GM19025 (cell line): ENCODE measurements around the gene PLBD2.

Experiments
- ATAC-seq: cut with Tn5 transposase; IDR thresholded peaks from one replicate; pipeline ENCODE4 v1.9.1; 2021; ENCODE audit warnings: mild to moderate bottlenecking, low read depth, moderate library complexity; ENCODE audit not compliant: unreplicated experiment

The PLBD2 gene

GRCh38 chr12:113392520-113392919 lies 34.1 kb downstream of the PLBD2 start:
- ATAC-seq: no peak

GRCh38 chr12:113392988-113393579 lies 34.7 kb downstream of the PLBD2 start:
- no peak for ATAC-seq

- ATAC-seq: no peak
These were observed 35.4 kb downstream of the PLBD2 start for GRCh38 chr12:113393749-113394148.

- no peak for ATAC-seq
These were observed 36.7 kb downstream of the PLBD2 start for GRCh38 chr12:113395119-113395518.

GRCh38 chr12:113396200-113396599 lies 37.8 kb downstream of the PLBD2 start:
- ATAC-seq: no peak

GRCh38 chr12:113396828-113397496 lies 38.6 kb downstream of the PLBD2 start:
- no peak for ATAC-seq

GRCh38 chr12:113397497-113398197 lies 39.3 kb downstream of the PLBD2 start:
- ATAC-seq: no peak

- ATAC-seq: no peak
These were observed 40.2 kb downstream of the PLBD2 start for GRCh38 chr12:113398346-113399290.

- ATAC-seq: no peak
These were observed 41.1 kb downstream of the PLBD2 start for GRCh38 chr12:113399490-113399889.

GRCh38 chr12:113400362-113400761 lies 42.0 kb downstream of the PLBD2 start:
- no peak for ATAC-seq

- ATAC-seq: no peak
These were observed 42.9 kb downstream of the PLBD2 start for GRCh38 chr12:113401066-113402000.

- no peak for ATAC-seq
These were observed 44.3 kb downstream of the PLBD2 start for GRCh38 chr12:113402586-113403260.

- ATAC-seq: no peak
These were observed 45.3 kb downstream of the PLBD2 start, which contains the start of gene SDS for GRCh38 chr12:113403435-113404415. Gene SDS, minus strand, starts transcription at chr12:113403887. Its CDS starts 4,179 bp downstream, at chr12:113399708.

- no peak for ATAC-seq
These were observed 47.3 kb downstream of the PLBD2 start for GRCh38 chr12:113405694-113406093.

GRCh38 chr12:113407931-113408600 lies 49.7 kb downstream of the PLBD2 start:
- ATAC-seq: no peak

GRCh38 chr12:113408756-113409298 lies 50.4 kb downstream of the PLBD2 start:
- ATAC-seq: no peak
